ENCODE results near the gene NAT8. TPM values are rescaled to one million over a fixed set of nuclear protein-coding genes. Genes with fewer than 3 reads are reported as not detected.

NAT8 gene
- total and polyA plus RNA-seq, 2 of the 13 experiments (the other 11 are each of a cell fraction or from before 2014, with no cell fraction given): 1.9 to 12.9 TPM

DNA sequence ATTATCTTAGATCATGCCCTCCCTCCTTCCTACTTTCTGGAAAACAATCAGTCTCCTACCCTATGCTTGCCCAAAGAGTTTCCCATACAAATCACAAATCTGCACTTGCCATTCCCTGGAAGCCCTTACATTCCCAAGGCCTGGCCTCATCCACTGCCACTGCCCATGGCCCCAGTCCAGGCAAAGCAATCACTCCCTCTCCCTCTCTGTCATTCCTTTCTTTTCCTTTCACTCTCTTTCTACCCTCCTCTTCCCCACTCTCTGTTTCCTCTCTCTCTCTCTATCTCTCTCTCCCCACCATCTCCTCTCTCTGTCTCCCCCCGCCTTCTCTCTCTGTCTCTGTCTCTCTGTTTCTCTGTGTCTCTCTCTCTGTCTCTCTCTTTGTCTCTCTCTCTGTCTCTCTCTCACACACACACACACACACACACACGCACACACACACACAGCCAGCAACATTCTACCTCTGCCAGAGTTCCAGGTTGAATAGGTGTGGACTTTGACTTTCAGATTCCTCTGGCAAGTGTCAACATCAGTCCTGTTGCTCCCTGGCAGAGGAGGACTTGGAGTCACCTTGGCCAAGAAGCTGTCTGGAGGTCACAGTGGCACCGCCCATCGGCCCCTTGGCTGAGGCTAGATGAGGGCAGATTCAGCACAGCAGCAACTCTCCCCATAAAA is 43.7 kb upstream of the NAT8 start (continued):
- no peak for TF ChIP-seq ZFP1 (CRISPR knock-in tag; IDR thresholded peaks at IDR 0.05)
- TF ChIP-seq, protein P1, sequence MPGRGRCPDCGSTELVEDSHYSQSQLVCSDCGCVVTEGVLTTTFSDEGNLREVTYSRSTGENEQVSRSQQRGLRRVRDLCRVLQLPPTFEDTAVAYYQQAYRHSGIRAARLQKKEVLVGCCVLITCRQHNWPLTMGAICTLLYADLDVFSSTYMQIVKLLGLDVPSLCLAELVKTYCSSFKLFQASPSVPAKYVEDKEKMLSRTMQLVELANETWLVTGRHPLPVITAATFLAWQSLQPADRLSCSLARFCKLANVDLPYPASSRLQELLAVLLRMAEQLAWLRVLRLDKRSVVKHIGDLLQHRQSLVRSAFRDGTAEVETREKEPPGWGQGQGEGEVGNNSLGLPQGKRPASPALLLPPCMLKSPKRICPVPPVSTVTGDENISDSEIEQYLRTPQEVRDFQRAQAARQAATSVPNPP (CRISPR knock-in tag; IDR thresholded peaks at IDR 0.05): no peak
- TF ChIP-seq ZNF251 (CRISPR knock-in tag; IDR thresholded peaks at IDR 0.05): no peak
- 0 out of 2 replicates have a peak, but pooled peaks have one; percentile 20 for TF ChIP-seq FOXO1 (CRISPR knock-in tag; IDR thresholded peaks at IDR 0.05)
- no peak for TF ChIP-seq ISL2 (CRISPR knock-in tag; IDR thresholded peaks at IDR 0.05)
- TF ChIP-seq, protein P2, sequence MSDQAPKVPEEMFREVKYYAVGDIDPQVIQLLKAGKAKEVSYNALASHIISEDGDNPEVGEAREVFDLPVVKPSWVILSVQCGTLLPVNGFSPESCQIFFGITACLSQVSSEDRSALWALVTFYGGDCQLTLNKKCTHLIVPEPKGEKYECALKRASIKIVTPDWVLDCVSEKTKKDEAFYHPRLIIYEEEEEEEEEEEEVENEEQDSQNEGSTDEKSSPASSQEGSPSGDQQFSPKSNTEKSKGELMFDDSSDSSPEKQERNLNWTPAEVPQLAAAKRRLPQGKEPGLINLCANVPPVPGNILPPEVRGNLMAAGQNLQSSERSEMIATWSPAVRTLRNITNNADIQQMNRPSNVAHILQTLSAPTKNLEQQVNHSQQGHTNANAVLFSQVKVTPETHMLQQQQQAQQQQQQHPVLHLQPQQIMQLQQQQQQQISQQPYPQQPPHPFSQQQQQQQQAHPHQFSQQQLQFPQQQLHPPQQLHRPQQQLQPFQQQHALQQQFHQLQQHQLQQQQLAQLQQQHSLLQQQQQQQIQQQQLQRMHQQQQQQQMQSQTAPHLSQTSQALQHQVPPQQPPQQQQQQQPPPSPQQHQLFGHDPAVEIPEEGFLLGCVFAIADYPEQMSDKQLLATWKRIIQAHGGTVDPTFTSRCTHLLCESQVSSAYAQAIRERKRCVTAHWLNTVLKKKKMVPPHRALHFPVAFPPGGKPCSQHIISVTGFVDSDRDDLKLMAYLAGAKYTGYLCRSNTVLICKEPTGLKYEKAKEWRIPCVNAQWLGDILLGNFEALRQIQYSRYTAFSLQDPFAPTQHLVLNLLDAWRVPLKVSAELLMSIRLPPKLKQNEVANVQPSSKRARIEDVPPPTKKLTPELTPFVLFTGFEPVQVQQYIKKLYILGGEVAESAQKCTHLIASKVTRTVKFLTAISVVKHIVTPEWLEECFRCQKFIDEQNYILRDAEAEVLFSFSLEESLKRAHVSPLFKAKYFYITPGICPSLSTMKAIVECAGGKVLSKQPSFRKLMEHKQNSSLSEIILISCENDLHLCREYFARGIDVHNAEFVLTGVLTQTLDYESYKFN (CRISPR knock-in tag; conservative IDR thresholded peaks at IDR 0.05): peak; percentile 60
- TF ChIP-seq TCF7 (IDR thresholded peaks at IDR 0.05; ENCODE audit: low read depth): no peak
- TF ChIP-seq AKAP8 (CRISPR knock-in tag; IDR thresholded peaks at IDR 0.05): no peak
- no peak for TF ChIP-seq ZNF24 (IDR thresholded peaks at IDR 0.05)
- no peak for TF ChIP-seq CENPT (CRISPR knock-in tag; IDR thresholded peaks at IDR 0.05; ENCODE audit: low read depth)
- TF ChIP-seq, protein P3, sequence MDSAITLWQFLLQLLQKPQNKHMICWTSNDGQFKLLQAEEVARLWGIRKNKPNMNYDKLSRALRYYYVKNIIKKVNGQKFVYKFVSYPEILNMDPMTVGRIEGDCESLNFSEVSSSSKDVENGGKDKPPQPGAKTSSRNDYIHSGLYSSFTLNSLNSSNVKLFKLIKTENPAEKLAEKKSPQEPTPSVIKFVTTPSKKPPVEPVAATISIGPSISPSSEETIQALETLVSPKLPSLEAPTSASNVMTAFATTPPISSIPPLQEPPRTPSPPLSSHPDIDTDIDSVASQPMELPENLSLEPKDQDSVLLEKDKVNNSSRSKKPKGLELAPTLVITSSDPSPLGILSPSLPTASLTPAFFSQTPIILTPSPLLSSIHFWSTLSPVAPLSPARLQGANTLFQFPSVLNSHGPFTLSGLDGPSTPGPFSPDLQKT (CRISPR knock-in tag; IDR thresholded peaks at IDR 0.05; ENCODE audit: borderline replicate concordance): no peak
- TF ChIP-seq TEAD2 (CRISPR knock-in tag; IDR thresholded peaks at IDR 0.05): no peak
- no peak for TF ChIP-seq SUZ12 (IDR thresholded peaks at IDR 0.05; ENCODE audit: low read depth, low read length)
- TF ChIP-seq, protein P4, sequence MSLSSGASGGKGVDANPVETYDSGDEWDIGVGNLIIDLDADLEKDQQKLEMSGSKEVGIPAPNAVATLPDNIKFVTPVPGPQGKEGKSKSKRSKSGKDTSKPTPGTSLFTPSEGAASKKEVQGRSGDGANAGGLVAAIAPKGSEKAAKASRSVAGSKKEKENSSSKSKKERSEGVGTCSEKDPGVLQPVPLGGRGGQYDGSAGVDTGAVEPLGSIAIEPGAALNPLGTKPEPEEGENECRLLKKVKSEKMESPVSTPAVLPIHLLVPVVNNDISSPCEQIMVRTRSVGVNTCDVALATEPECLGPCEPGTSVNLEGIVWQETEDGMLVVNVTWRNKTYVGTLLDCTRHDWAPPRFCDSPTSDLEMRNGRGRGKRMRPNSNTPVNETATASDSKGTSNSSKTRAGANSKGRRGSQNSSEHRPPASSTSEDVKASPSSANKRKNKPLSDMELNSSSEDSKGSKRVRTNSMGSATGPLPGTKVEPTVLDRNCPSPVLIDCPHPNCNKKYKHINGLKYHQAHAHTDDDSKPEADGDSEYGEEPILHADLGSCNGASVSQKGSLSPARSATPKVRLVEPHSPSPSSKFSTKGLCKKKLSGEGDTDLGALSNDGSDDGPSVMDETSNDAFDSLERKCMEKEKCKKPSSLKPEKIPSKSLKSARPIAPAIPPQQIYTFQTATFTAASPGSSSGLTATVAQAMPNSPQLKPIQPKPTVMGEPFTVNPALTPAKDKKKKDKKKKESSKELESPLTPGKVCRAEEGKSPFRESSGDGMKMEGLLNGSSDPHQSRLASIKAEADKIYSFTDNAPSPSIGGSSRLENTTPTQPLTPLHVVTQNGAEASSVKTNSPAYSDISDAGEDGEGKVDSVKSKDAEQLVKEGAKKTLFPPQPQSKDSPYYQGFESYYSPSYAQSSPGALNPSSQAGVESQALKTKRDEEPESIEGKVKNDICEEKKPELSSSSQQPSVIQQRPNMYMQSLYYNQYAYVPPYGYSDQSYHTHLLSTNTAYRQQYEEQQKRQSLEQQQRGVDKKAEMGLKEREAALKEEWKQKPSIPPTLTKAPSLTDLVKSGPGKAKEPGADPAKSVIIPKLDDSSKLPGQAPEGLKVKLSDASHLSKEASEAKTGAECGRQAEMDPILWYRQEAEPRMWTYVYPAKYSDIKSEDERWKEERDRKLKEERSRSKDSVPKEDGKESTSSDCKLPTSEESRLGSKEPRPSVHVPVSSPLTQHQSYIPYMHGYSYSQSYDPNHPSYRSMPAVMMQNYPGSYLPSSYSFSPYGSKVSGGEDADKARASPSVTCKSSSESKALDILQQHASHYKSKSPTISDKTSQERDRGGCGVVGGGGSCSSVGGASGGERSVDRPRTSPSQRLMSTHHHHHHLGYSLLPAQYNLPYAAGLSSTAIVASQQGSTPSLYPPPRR (CRISPR knock-in tag; IDR thresholded peaks at IDR 0.05; ENCODE audit: borderline replicate concordance): no peak
- TF ChIP-seq KDM6A (CRISPR knock-in tag; IDR thresholded peaks at IDR 0.05; ENCODE audit: low read depth): 0 out of 2 replicates have a peak, but pooled peaks have one; percentile 40
- TF ChIP-seq KDM5B (CRISPR knock-in tag; IDR thresholded peaks at IDR 0.05; ENCODE audit: borderline replicate concordance): no peak
- TF ChIP-seq CAMTA2 (CRISPR knock-in tag; IDR thresholded peaks at IDR 0.05; ENCODE audit: borderline replicate concordance): no peak
- no peak for TF ChIP-seq NCOA2 (CRISPR knock-in tag; IDR thresholded peaks at IDR 0.05)
- TF ChIP-seq, protein P5, sequence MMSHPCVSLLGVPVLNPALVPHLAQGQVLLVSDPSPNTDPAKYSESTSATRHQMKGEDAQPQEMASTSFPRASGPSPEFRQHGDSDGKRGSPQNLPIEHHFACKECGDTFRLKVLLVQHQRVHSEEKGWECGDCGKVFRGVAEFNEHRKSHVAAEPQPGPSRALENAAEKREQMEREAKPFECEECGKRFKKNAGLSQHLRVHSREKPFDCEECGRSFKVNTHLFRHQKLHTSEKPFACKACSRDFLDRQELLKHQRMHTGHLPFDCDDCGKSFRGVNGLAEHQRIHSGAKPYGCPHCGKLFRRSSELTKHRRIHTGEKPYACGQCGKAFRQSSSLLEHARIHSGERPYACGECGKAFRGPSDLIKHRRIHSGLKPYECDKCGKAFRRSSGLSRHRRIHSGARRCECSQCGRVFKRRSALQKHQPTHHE (CRISPR knock-in tag; IDR thresholded peaks at IDR 0.05; ENCODE audit: borderline replicate concordance): no peak
